Spinal cord (tissue), 4 donors: ENCODE results near the gene CYS1. TPM values are rescaled to one million over a fixed set of nuclear protein-coding genes. Genes with fewer than 3 reads are reported as not detected.

ENCODE experiments used
- polyA plus RNA-seq, 2 donors: library from polyadenylated mRNA; unstranded; fragments of 120-200 nt; gene quantifications; one replicate each; pipeline ENCODE4 v1.2.1, GENCODE V29; 2013; ENCODE audit not compliant: insufficient read length in 2 of 2
- small RNA-seq: library from RNA; depleted of rRNA; stranded (forward); fragments of <200 nt; gene quantifications from one replicate; pipeline ENCODE3, GENCODE V24; 2014; ENCODE audit warnings: low replicate concordance
- total RNA-seq, 2 donors: library from RNA; depleted of rRNA in 1 of 2; stranded (reverse); fragments of 120-200 nt in 1 of 2; fragments of >200 nt in 1 of 2; gene quantifications; one replicate each; pipeline versions ENCODE4 v1.2.3 to v1.2.4, GENCODE V29; 2013 to 2014

Gene CYS1
- total and polyA plus RNA-seq, 4 donors: 2.0 to 4.1 (median 3.1) TPM

Small RNAs within 50 kb of the gene (small RNA-seq; reads per million reads assigned to genes)
- gene RF00568: not detected

Other genes starting within 250 kb of the CYS1 start
- 10 to 100 TPM; 29.9 to 43.5 TPM for gene TAF1B, start 236.9 kb downstream of the CYS1 start, total RNA-seq
- gene TAF1B, start 236.9 kb downstream of the CYS1 start, polyA plus RNA-seq: 10 to 100 TPM; 16.7 to 18.2 TPM
- gene GRHL1, start 128.7 kb downstream of the CYS1 start, total RNA-seq: 10 to 100 TPM; 12.0 to 25.8 TPM
- gene GRHL1, start 128.7 kb downstream of the CYS1 start, polyA plus RNA-seq: 10 to 100 TPM; 10.1 to 12.9 TPM
- gene KLF11, start 36.9 kb downstream of the CYS1 start, total RNA-seq: 10 to 100 TPM; 10.2 to 11.2 TPM
- gene KLF11, start 36.9 kb downstream of the CYS1 start, polyA plus RNA-seq: 10 to 100 TPM; 11.7 to 13.3 TPM
- 10 to 100 TPM; 16.6 to 18.8 TPM for gene RRM2, start 42.3 kb upstream of the CYS1 start, total RNA-seq
- gene RRM2, start 42.3 kb upstream of the CYS1 start, polyA plus RNA-seq: 10 to 100 TPM; 40.3 to 42.4 TPM
- gene HPCAL1, start 222.5 kb upstream of the CYS1 start, total RNA-seq: 10 to 100 TPM; 28.2 to 43.8 TPM
- gene HPCAL1, start 222.5 kb upstream of the CYS1 start, polyA plus RNA-seq: 100 to 1,000 TPM; 146 to 159 TPM